PC-9 (cell line): ENCODE measurements around the gene ACYP1. TPM values are rescaled to one million over a fixed set of nuclear protein-coding genes. Genes with fewer than 3 reads are reported as not detected.

ENCODE experiments used
- BruUV-seq: library from RNA; stranded (reverse); fragments of 400-500 nt; replicated peaks from 2 replicates; lab custom pipeline; 2021; lab: Mats Ljungman, UMichigan
- CTCF ChIA-PET: fragments of 300-600 bp; sonication (Branson Sonifier 250); formaldehyde crosslinking; loops from one replicate; lab custom pipeline; 2022; ENCODE audit warnings: antibody characterized with exemption; lab: Charles Lee
- POLR2A ChIA-PET: fragments of 300-600 bp; sonication (Branson Sonifier 250); formaldehyde crosslinking; loops from one replicate; lab custom pipeline; 2022; ENCODE audit warnings: antibody characterized with exemption; ENCODE audit not compliant: unreplicated experiment; lab: Charles Lee
- DNase-seq, 2 experiments: peaks; one replicate each; pipeline versions ENCODE4 v3.0.0 to v3.0.0-alpha.2; 2015 to 2022; ENCODE audit warnings: mixed read lengths in 1 of 2
- H2AFZ ChIP-seq: fragments of 200-600 bp; sonication (generic); 2 replicates; pipeline ENCODE4 v1.8.1; 2017; ENCODE audit warnings: antibody characterized with exemption
- H3F3A ChIP-seq: fragments of 200-600 bp; sonication (generic); 2 replicates; pipeline ENCODE4 v1.8.1; 2017; ENCODE audit warnings: antibody characterized with exemption, mild to moderate bottlenecking, low read depth; ENCODE audit not compliant: insufficient read depth
- H3K27ac ChIP-seq: fragments of 200-600 bp; sonication (generic); 2 replicates; pipeline ENCODE4 v1.6.1; 2016; ENCODE audit warnings: mixed run types
- H3K27me3 ChIP-seq: fragments of 200-600 bp; sonication (generic); 2 replicates; pipeline ENCODE4 v1.6.1; 2016; ENCODE audit warnings: low read depth, mixed run types; ENCODE audit not compliant: insufficient read depth
- H3K36me3 ChIP-seq: fragments of 200-600 bp; sonication (generic); 2 replicates; pipeline ENCODE4 v1.6.1; 2016; ENCODE audit warnings: low read depth, mixed run types
- H3K4me1 ChIP-seq: fragments of 200-600 bp; sonication (generic); replicated peaks from 2 replicates; pipeline ENCODE4 v1.6.1; 2016; ENCODE audit warnings: mixed run types; ENCODE audit not compliant: insufficient read depth
- H3K4me2 ChIP-seq: fragments of 200-600 bp; sonication (generic); 2 replicates; pipeline ENCODE4 v1.6.1; 2017; ENCODE audit warnings: mixed run types
- H3K4me3 ChIP-seq: fragments of 200-600 bp; sonication (generic); 2 replicates; pipeline ENCODE4 v1.6.1; 2016; ENCODE audit warnings: mixed run types
- H3K79me2 ChIP-seq: fragments of 200-600 bp; sonication (generic); 2 replicates; pipeline ENCODE4 v1.6.1; 2017; ENCODE audit warnings: low read depth, mixed run types
- H3K9me2 ChIP-seq: fragments of 200-600 bp; sonication (generic); 2 replicates; pipeline ENCODE4 v1.8.1; 2017; ENCODE audit warnings: mild to moderate bottlenecking; ENCODE audit not compliant: insufficient read depth
- H3K9me3 ChIP-seq: fragments of 200-600 bp; sonication (generic); 2 replicates; pipeline ENCODE4 v1.8.1; 2016; ENCODE audit warnings: low read depth; ENCODE audit not compliant: insufficient read depth
- H4K20me1 ChIP-seq: fragments of 200-600 bp; sonication (generic); 2 replicates; pipeline ENCODE4 v1.8.1; 2017; ENCODE audit not compliant: insufficient read depth
- EZH2 ChIP-seq: fragments of 200-600 bp; sonication (generic); IDR thresholded peaks from 2 replicates; pipeline ENCODE4 v1.8.0; 2017; ENCODE audit warnings: antibody characterized with exemption, low read depth
- intact Hi-C: fragments of 100-400 bp; cut with micrococcal nuclease; formaldehyde crosslinking; loops from one replicate; pipeline ENCODE4 v1.10.0; 2022; ENCODE audit not compliant: unreplicated experiment
- total RNA-seq: library from RNA; stranded (reverse); gene quantifications from 2 replicates; pipeline ENCODE4 v1.2.3, GENCODE V29; 2021
- TF ChIP-seq, protein P1 (sequence below): fragments of 200-600 bp; sonication (generic); conservative IDR thresholded peaks from 2 replicates; pipeline ENCODE4 v1.6.1; 2017; ENCODE audit warnings: mixed run types, antibody characterized with exemption, mild to moderate bottlenecking, moderate library complexity

The ACYP1 gene
- total RNA-seq, 1 experiment from 2014 or later = 98.9 TPM

DNA sequence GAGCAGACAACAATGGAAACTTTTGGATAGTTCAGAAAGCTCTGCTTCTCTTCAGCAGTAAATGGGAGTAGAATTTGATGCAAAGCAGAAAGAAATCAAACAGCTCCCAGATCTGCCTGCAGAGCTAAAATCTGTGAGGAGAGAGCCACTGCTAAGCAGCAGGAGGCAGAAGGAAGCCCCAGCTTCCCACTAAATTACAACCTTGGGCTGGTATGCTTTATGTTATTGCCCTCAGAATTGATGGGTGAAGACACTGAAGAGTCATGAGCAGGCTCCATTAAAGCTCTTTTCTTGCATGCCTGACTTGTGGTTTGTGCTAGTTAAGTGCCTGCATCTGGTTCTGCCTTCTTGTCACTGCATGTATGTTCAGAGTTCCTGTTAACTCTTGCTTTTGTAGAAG is 14.0 kb upstream of the ACYP1 start:
- no TSS peak for BruUV-seq
- POLR2A ChIA-PET = interaction anchor here (0.6 kb wide), 1 partner anchor 40 kb away, joined by 12 read pairs; no protein-coding TSS in a partner anchor
- no peaks in the 10 kb centered on the region for H3K9me2 ChIP-seq
- H2AFZ ChIP-seq = no peak overlapping the region
- DNase-seq = no peak
- H3K4me3 ChIP-seq = no peak overlapping the region
- H3K4me2 ChIP-seq = no peak overlapping the region
- no peak overlapping the region for H3K27ac ChIP-seq
- no peaks in the 10 kb centered on the region for H3K9me3 ChIP-seq
- CTCF ChIA-PET = interaction anchor here (0.6 to 0.7 kb wide), 2 partner anchors 220 to 766 kb away, joined by 4 read pairs; no protein-coding TSS in a partner anchor
- H3K36me3 ChIP-seq = peaks cover 12% of the 10 kb centered on the region; the same call in 1 of the 2 replicates
- intact Hi-C loops = no loop called here
- TF ChIP-seq, protein P1, sequence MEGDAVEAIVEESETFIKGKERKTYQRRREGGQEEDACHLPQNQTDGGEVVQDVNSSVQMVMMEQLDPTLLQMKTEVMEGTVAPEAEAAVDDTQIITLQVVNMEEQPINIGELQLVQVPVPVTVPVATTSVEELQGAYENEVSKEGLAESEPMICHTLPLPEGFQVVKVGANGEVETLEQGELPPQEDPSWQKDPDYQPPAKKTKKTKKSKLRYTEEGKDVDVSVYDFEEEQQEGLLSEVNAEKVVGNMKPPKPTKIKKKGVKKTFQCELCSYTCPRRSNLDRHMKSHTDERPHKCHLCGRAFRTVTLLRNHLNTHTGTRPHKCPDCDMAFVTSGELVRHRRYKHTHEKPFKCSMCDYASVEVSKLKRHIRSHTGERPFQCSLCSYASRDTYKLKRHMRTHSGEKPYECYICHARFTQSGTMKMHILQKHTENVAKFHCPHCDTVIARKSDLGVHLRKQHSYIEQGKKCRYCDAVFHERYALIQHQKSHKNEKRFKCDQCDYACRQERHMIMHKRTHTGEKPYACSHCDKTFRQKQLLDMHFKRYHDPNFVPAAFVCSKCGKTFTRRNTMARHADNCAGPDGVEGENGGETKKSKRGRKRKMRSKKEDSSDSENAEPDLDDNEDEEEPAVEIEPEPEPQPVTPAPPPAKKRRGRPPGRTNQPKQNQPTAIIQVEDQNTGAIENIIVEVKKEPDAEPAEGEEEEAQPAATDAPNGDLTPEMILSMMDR = no peak
- TF ChIP-seq EZH2 = no peak
- H3K27me3 ChIP-seq = no peaks in the 10 kb centered on the region
- no peaks in the 10 kb centered on the region for H3K79me2 ChIP-seq
- H4K20me1 ChIP-seq = no peaks in the 10 kb centered on the region
- peaks cover 29% of the 10 kb centered on the region; the same call in 1 of the 2 replicates for H3F3A ChIP-seq
- H3K4me1 ChIP-seq = no peaks in the 10 kb centered on the region

GRCh38 chr14:75070383-75070782 is 6.6 kb upstream of the ACYP1 start:
- H3K79me2 ChIP-seq = peaks cover 24% of the 10 kb centered on the region
- H3K27me3 ChIP-seq = no peaks in the 10 kb centered on the region
- TF ChIP-seq, protein P1 = no peak
- TF ChIP-seq EZH2 = no peak
- H3K27ac ChIP-seq = peak overlapping the region; percentile 79
- CTCF ChIA-PET = interaction anchor here (0.6 to 2.1 kb wide), 4 partner anchors 125 to 223 kb away, joined by 3 to 6 read pairs (median 6); partner anchors contain the start of gene RPS6KL1
- H3K36me3 ChIP-seq = no peaks in the 10 kb centered on the region
- no TSS peak for BruUV-seq
- peaks cover 47% of the 10 kb centered on the region for H3F3A ChIP-seq
- peak overlapping the region; percentile 94 for H3K4me2 ChIP-seq
- no peaks in the 10 kb centered on the region for H4K20me1 ChIP-seq
- peaks cover 30% of the 10 kb centered on the region for H3K4me1 ChIP-seq
- POLR2A ChIA-PET = interaction anchor here (0.6 to 0.7 kb wide), 4 partner anchors 57 to 192 kb away, joined by 3 to 4 read pairs (median 4); no protein-coding TSS in a partner anchor
- no peaks in the 10 kb centered on the region for H3K9me3 ChIP-seq
- intact Hi-C loops = no loop called here
- DNase-seq = no peak
- peak overlapping the region; percentile 71; the same call in 1 of the 2 replicates for H3K4me3 ChIP-seq
- H2AFZ ChIP-seq = no peak overlapping the region
- no peaks in the 10 kb centered on the region for H3K9me2 ChIP-seq

DNA sequence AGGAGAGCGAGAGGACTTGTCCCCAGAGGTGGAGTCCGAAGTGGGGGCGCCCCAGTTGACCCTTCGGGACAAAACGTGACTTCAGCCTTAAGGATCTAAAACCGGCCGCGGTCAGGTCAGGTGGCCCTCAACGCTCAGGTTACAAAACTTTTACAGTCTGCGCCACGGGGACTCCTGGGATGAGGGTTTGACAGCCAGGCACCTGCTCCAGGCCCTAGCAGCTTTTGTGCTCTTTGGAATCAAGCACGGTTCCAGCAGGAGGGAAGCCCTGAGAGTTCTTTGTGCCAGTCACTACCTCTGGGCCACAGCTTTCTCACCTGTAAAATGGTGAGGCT is 6.0 kb upstream of the ACYP1 start:
- Histone ChIP-seq H3K79me2 (peaks cover 24% of the 10 kb centered on the region), H3K27ac (peak overlapping the region; percentile 79), H3K36me3 (no peaks in the 10 kb centered on the region), H3K27me3 (no peaks in the 10 kb centered on the region), H3K4me1 (peaks cover 30% of the 10 kb centered on the region), H3F3A (peaks cover 47% of the 10 kb centered on the region), H3K4me3 (peak overlapping the region; percentile 71), H3K9me2 (no peaks in the 10 kb centered on the region), H2AFZ (peak overlapping the region; percentile 83), H3K9me3 (no peaks in the 10 kb centered on the region), H4K20me1 (no peaks in the 10 kb centered on the region), H3K4me2 (peak overlapping the region; percentile 94)
- intact Hi-C loops = loop anchor here (1.0 to 2.0 kb wide), 4 partner anchors 19 to 129 kb away; partner anchors contain the start of genes EIF2B2 and MLH3
- TF ChIP-seq, protein P1 = no peak
- no peak for TF ChIP-seq EZH2
- CTCF ChIA-PET = interaction anchor here (0.7 to 2.1 kb wide), 5 partner anchors 47 to 209 kb away, joined by 3 to 6 read pairs (median 4); partner anchors contain the start of gene RPS6KL1
- POLR2A ChIA-PET = interaction anchor here (0.5 to 0.9 kb wide), 9 partner anchors 25 to 489 kb away, joined by 3 to 9 read pairs (median 4); no protein-coding TSS in a partner anchor
- no peak for DNase-seq
- BruUV-seq = TSS peak; percentile 53
